Retinal pigment epithelial cell (primary cell): Measurements from ENCODE around the gene ZC3H12A.
"Not testable (repeated sequence)": the region's sequence is repeated elsewhere in the genome, so short reads cannot be mapped to it uniquely, and the experiment has no call there.

Experiments used
- DNase-seq: peaks from one replicate; pipeline ENCODE4 v3.0.0-alpha.2; 2010; ENCODE audit warnings: low read depth
- H3K4me3 ChIP-seq: 2 replicates; pipeline ENCODE4 v1.5.1; 2011; ENCODE audit warnings: mild to moderate bottlenecking, low read length, control low read depth, moderate library complexity
- CTCF ChIP-seq: conservative IDR thresholded peaks from 2 replicates; pipeline ENCODE4 v1.5.1; 2011; ENCODE audit warnings: low read depth, low read length, control low read depth, inconsistent platforms

Gene ZC3H12A

GRCh38 chr1:37501661-37502060 lies 27.3 kb downstream of the ZC3H12A start:
- no peak for DNase-seq
- no peak overlapping the region for H3K4me3 ChIP-seq
- TF ChIP-seq CTCF, result no peak

- no peak overlapping the region for H3K4me3 ChIP-seq
- DNase-seq, result no peak
- TF ChIP-seq CTCF, result no peak
These were observed 27.7 kb downstream of the ZC3H12A start for GRCh38 chr1:37502104-37502503.

- not testable (repeated sequence) for DNase-seq, H3K4me3 ChIP-seq
These were observed 28.4 kb downstream of the ZC3H12A start for GRCh38 chr1:37502791-37503190.

- no peak overlapping the region for H3K4me3 ChIP-seq
- no peak for TF ChIP-seq CTCF
- no peak for DNase-seq
These were observed 32.4 kb downstream of the ZC3H12A start for GRCh38 chr1:37506740-37507139.

GRCh38 chr1:37509181-37509580 lies 34.8 kb downstream of the ZC3H12A start:
- H3K4me3 ChIP-seq, result no peak overlapping the region
- DNase-seq, result no peak
- peak; percentile 29 for TF ChIP-seq CTCF

GRCh38 chr1:37513795-37514349 lies 39.5 kb downstream of the ZC3H12A start:
- DNase-seq, result no peak
- H3K4me3 ChIP-seq, result peak overlapping the region; percentile 87
- no peak for TF ChIP-seq CTCF

GRCh38 chr1:37514350-37515184 lies 40.2 kb downstream of the ZC3H12A start, which contains the start of gene MEAF6:
TSS of gene MEAF6 (minus strand) at chr1:37514766. CDS start at chr1:37514746, 20 bp downstream.
- TF ChIP-seq CTCF, result peak; percentile 34
- peak within 1 kb of the TSS; percentile 87 for H3K4me3 ChIP-seq
- peak; percentile 33 for DNase-seq
